Nephron (organoid): ENCODE measurements around the gene PSENEN.
A peak's percentile ranks its signal among the peaks of the same experiment; 100 is the strongest.

Source experiments
- H3K27ac Mint-ChIP-seq, 3 experiments: 2 replicates each; pipeline ENCODE4 v1.8.0; 2020; ENCODE audit warnings: mixed read lengths in 3 of 3, mild to moderate bottlenecking in 2 of 3, moderate library complexity in 1 of 3
- H3K27me3 Mint-ChIP-seq: 2 replicates; pipeline ENCODE4 v1.8.0; 2021; ENCODE audit warnings: low read depth, mild to moderate bottlenecking, moderate library complexity, mixed read lengths
- H3K36me3 Mint-ChIP-seq: 2 replicates; pipeline ENCODE4 v1.8.0; 2020; ENCODE audit warnings: low read depth, mixed read lengths
- H3K4me1 Mint-ChIP-seq: 2 replicates; pipeline ENCODE4 v1.8.0; 2020; ENCODE audit warnings: mixed read lengths
- H3K4me3 Mint-ChIP-seq, 3 experiments: 2 replicates each; pipeline ENCODE4 v1.8.0; 2020; ENCODE audit warnings: mild to moderate bottlenecking in 3 of 3, mixed read lengths in 3 of 3, moderate library complexity in 2 of 3
- H3K9me3 Mint-ChIP-seq: 2 replicates; pipeline ENCODE4 v1.8.0; 2020; ENCODE audit warnings: mixed read lengths
- TF ChIP-seq, protein P1 (sequence below), 3 experiments: fragments of 200-600 bp; sonication (generic); IDR thresholded peaks; one replicate each; pipeline ENCODE4 v1.5.0; 2021; ENCODE audit warnings: antibody characterized with exemption in 3 of 3; ENCODE audit not compliant: unreplicated experiment in 3 of 3

PSENEN gene

DNA sequence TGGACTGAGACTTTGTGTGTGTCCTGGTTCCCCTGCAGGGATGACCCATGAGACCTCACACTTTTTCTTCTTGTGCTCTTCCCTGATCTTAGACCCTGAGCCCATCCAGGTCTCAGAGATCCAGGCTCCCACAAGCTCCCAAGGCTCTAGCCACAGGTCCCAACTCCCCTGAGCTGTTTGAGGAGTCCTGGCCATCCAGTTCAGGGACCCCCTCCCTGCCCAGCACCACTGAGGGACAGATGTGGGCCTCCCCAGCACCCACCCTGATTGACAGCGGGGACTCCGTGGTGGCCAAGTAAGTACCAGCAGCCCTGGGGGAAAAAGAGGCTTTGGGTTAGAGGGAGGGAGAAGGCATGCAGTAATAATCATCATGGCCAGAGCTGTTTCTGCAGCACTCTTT lies 14.2 kb downstream of the PSENEN start:
- H3K27ac Mint-ChIP-seq, result peak overlapping the region in 2 of 3 experiments; percentile 65 to 93
- H3K27me3 Mint-ChIP-seq, result peaks cover 10% of the 10 kb centered on the region
- TF ChIP-seq, protein P1, sequence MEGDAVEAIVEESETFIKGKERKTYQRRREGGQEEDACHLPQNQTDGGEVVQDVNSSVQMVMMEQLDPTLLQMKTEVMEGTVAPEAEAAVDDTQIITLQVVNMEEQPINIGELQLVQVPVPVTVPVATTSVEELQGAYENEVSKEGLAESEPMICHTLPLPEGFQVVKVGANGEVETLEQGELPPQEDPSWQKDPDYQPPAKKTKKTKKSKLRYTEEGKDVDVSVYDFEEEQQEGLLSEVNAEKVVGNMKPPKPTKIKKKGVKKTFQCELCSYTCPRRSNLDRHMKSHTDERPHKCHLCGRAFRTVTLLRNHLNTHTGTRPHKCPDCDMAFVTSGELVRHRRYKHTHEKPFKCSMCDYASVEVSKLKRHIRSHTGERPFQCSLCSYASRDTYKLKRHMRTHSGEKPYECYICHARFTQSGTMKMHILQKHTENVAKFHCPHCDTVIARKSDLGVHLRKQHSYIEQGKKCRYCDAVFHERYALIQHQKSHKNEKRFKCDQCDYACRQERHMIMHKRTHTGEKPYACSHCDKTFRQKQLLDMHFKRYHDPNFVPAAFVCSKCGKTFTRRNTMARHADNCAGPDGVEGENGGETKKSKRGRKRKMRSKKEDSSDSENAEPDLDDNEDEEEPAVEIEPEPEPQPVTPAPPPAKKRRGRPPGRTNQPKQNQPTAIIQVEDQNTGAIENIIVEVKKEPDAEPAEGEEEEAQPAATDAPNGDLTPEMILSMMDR (IDR thresholded peaks at IDR 0.05; ENCODE audit: unreplicated experiment in 3 of 3), result no peak
- peaks cover 31% of the 10 kb centered on the region for H3K4me1 Mint-ChIP-seq
- H3K4me3 Mint-ChIP-seq, result peak overlapping the region; percentile 92 to 97 (median 95)
- no peaks in the 10 kb centered on the region for H3K9me3 Mint-ChIP-seq
- H3K36me3 Mint-ChIP-seq, result peaks cover 21% of the 10 kb centered on the region

DNA sequence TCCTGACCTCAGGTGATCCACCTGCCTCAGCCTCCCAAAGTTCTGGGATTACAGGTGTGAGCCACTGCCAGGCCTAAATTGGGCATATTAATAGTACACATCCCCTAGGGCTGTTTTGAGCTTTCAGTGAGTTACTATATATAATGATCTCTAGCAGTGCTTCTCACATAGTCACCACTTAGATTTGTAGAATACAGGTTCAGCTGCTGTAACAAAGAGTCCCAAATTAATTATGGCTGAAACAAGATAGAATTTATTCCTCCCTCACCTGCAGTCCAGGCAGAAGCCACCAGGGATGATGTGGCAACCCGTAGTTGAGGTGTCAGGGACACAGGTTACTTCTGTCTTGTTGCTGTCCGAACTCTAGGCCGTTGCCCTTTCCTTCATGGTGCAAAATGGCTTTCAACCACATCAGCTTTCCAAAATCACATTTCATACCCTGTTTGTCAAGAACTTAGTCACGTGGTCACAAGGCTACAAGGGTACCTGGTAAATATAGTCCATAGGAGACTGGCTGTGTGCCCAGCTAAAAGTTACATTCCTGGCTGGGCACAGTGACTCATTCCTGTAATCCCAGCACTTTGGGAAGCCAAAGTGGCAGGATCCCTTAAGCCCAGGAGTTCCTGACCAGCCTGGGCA lies 15.4 kb downstream of the PSENEN start:
- H3K9me3 Mint-ChIP-seq, result no peaks in the 10 kb centered on the region
- peaks cover 4% of the 10 kb centered on the region for H3K27me3 Mint-ChIP-seq
- TF ChIP-seq, protein P1 (IDR thresholded peaks at IDR 0.05; ENCODE audit: unreplicated experiment in 3 of 3), result no peak
- H3K27ac Mint-ChIP-seq, result no peak overlapping the region
- H3K4me1 Mint-ChIP-seq, result peaks cover 25% of the 10 kb centered on the region
- H3K4me3 Mint-ChIP-seq, result peak overlapping the region; percentile 26 to 67 (median 50)
- peaks cover 22% of the 10 kb centered on the region for H3K36me3 Mint-ChIP-seq

DNA sequence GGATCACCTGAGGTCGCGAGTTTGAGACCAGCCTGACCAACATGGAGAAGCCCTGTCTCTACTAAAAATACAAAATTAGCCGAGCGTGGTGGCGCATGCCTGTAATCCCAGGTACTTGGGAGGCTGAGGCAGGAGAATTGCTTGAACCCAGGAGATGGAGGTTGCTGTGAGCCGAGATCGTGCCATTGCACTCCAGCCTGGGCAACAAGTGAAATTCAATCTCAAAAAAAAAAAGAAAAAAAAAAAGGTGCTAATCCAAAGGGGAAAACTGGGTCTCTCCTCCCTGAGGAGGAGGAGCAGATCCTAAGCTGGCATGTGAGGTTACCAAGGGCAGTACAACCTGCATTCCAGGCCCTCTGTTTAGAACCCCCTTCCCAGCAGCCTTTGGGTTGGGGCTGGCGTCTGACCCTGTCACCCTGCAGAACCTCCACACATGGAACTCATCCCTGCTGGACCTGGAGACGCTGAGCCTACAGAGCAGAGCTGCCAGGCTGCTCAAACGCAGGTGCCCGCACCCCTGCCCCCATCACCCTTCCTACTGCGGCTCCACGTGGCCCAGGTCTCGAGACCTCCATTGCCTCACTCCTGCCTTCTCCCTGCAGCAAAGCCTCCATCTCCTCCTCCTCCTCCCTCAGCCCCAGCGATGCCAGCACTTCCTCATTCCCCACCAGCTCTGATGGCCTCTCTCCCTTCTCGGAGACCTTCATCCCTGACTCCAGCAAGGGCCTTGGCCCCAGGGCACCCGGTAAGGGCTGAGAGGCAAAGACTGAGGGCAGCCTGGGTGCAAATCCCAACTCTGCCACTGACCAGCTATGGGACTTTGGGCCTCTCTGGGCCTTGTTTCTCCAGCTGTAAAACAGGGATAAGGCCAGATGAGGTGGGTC lies 19.2 kb downstream of the PSENEN start:
- peaks cover 4% of the 10 kb centered on the region for H3K27me3 Mint-ChIP-seq
- H3K4me3 Mint-ChIP-seq, result no peak overlapping the region
- peaks cover 20% of the 10 kb centered on the region for H3K36me3 Mint-ChIP-seq
- no peak overlapping the region for H3K27ac Mint-ChIP-seq
- no peaks in the 10 kb centered on the region for H3K9me3 Mint-ChIP-seq
- peaks cover 5% of the 10 kb centered on the region for H3K4me1 Mint-ChIP-seq
- TF ChIP-seq, protein P1 (IDR thresholded peaks at IDR 0.05; ENCODE audit: unreplicated experiment in 3 of 3), result no peak

DNA sequence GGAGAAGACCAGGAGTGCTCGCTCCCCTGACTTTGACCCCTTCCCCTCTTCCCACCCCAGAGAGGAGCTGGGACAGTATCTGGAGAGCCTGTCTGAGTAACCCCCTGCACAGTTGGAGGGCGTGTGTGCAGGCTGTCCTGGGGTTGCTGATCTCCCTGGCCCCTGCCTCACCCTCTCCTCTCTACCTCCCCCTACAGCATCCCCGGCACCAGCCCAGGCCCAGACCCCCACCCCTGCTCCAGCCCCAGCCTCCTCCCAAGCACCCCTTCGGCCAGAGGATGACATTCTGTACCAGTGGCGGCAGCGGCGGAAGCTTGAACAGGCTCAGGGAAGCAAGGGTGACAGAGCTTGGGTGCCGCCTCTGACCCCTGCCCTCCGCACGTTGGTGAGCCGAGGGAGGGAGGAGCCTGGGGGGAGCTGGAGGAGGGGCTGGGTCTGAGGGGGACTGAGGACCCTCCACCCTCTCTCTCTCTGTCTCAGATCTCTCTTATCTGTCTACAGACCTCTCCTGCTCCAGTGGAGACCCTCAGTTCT lies 21.2 kb downstream of the PSENEN start:
- TF ChIP-seq, protein P1 (IDR thresholded peaks at IDR 0.05; ENCODE audit: unreplicated experiment in 3 of 3), result no peak
- Mint-ChIP-seq H3K4me1 (peaks cover 5% of the 10 kb centered on the region), H3K27me3 (peaks cover 4% of the 10 kb centered on the region), H3K36me3 (peaks cover 20% of the 10 kb centered on the region), H3K4me3 (no peak overlapping the region), H3K27ac (peak overlapping the region in 1 of 3 experiments; percentile 38), H3K9me3 (no peaks in the 10 kb centered on the region)

DNA sequence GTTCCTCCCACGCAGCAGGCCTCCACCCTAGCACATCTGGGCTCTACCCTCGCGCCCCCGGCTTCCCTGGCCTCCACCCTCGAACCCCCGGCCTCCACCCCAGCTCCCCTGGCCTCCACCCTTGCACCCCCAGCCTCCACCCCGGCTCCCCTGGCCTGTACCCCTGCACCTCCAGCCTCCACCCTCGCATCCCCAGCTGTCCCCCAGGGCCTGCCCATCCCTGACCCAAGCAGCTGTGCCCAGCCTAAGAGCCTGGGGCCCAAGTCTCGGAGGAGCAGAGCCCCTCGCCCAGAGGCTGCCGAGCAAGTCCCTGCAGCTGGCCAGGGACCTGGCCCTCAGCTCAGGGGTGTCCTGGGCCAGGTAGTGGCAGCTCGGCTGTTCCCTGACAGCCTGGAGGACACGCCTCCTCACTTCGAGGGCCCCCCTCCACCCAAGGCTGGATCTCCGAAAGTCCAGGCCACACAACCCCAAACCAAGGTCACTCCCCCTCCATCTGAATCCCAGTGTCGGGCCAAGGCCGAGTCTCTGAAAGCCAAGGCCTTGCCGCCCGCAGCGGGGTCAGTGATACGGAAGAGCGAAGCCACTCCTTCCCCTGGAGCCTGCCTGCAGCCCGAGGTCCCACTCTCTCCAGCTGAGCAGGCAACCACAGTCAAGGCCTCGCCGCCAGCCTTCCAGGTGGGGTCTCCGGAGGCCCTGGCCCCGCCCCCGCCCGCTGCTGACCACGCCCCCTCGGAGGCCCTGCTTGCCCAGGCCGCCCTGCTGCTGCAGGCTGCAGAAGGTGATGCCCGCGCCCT lies 22.0 kb downstream of the PSENEN start:
- H3K4me3 Mint-ChIP-seq, result peak overlapping the region in 2 of 3 experiments; percentile 38 to 43
- H3K27me3 Mint-ChIP-seq, result peaks cover 4% of the 10 kb centered on the region
- TF ChIP-seq, protein P1 (IDR thresholded peaks at IDR 0.05; ENCODE audit: unreplicated experiment in 3 of 3), result no peak
- peaks cover 13% of the 10 kb centered on the region for H3K36me3 Mint-ChIP-seq
- H3K4me1 Mint-ChIP-seq, result peaks cover 5% of the 10 kb centered on the region
- no peaks in the 10 kb centered on the region for H3K9me3 Mint-ChIP-seq
- H3K27ac Mint-ChIP-seq, result peak overlapping the region in 1 of 3 experiments; percentile 87
